H1 (cell line): ENCODE results near the gene KCTD21. TPM values are rescaled to one million over a fixed set of nuclear protein-coding genes. Genes with fewer than 3 reads are reported as not detected.

ENCODE experiments used
- CTCF ChIA-PET: fragments of 300-600 bp; sonication (Branson Sonifier 250); formaldehyde crosslinking; loops from one replicate; lab custom pipeline; 2021; ENCODE audit not compliant: partially characterized antibody; lab: Charles Lee
- POLR2A ChIA-PET: fragments of 300-600 bp; sonication (Branson Sonifier 250); formaldehyde crosslinking; loops from one replicate; lab custom pipeline; 2021; ENCODE audit warnings: inconsistent platforms; ENCODE audit not compliant: partially characterized antibody; lab: Charles Lee
- DNase-seq, 2 experiments: peaks; one replicate each; pipeline versions ENCODE4 v3.0.0 to v3.0.0-alpha.2; 2010 to 2022; ENCODE audit warnings: low spot score in 2 of 2, low read depth in 1 of 2, mixed read lengths in 1 of 2
- FAIRE-seq: peaks from 2 replicates; lab custom pipeline; 2011; peaks lifted over from hg19 to GRCh38; lab: Jason Lieb, UNC
- H2AFZ ChIP-seq: 2 replicates; pipeline ENCODE4 v1.8.1; 2012; ENCODE audit warnings: low read length, inconsistent platforms
- H2AK5ac ChIP-seq: 2 replicates; pipeline ENCODE4 v1.6.1; 2013; ENCODE audit warnings: low read depth, low read length
- H2BK120ac ChIP-seq: replicated peaks from 2 replicates; pipeline ENCODE3; 2013; ENCODE audit warnings: low read depth, low read length, inconsistent platforms
- H2BK12ac ChIP-seq: 2 replicates; pipeline ENCODE4 v1.6.1; 2013; ENCODE audit warnings: low read depth, low read length
- H2BK15ac ChIP-seq: 2 replicates; pipeline ENCODE4 v1.6.1; 2013; ENCODE audit warnings: low read length
- H2BK20ac ChIP-seq: 2 replicates; pipeline ENCODE4 v1.6.1; 2013; ENCODE audit warnings: low read length
- H2BK5ac ChIP-seq: 2 replicates; pipeline ENCODE4 v1.6.1; 2013; ENCODE audit warnings: low read depth, low read length
- H3K14ac ChIP-seq: 2 replicates; pipeline ENCODE4 v1.6.1; 2013; ENCODE audit warnings: inconsistent platforms; ENCODE audit not compliant: insufficient read length
- H3K18ac ChIP-seq: 2 replicates; pipeline ENCODE4 v1.6.1; 2013; ENCODE audit warnings: low read length; ENCODE audit errors: extremely low read depth
- H3K23ac ChIP-seq: 2 replicates; pipeline ENCODE4 v1.6.1; 2013; ENCODE audit warnings: inconsistent platforms; ENCODE audit not compliant: insufficient read length
- H3K23me2 ChIP-seq: 2 replicates; pipeline ENCODE4 v1.6.1; 2013; ENCODE audit warnings: low read depth, low read length
- H3K27ac ChIP-seq: 2 replicates; pipeline ENCODE4 v1.6.1; 2011; ENCODE audit warnings: low read depth, low read length, inconsistent platforms
- H3K27me3 ChIP-seq, 4 experiments: replicated peaks in 1 of 4; 1 replicate in 1 of 4; 2 replicates in 3 of 4; pipeline versions ENCODE4 v1.6.1 to v1.8.1; 2011 to 2013; ENCODE audit warnings: low read length in 3 of 4, mild to moderate bottlenecking in 3 of 4, inconsistent platforms in 2 of 4, mixed read lengths in 2 of 4, moderate library complexity in 1 of 4; ENCODE audit not compliant: control insufficient read depth in 3 of 4, insufficient read depth in 3 of 4; ENCODE audit errors: extremely low read depth in 1 of 4
- H3K36me3 ChIP-seq, 4 experiments: 2 replicates each; pipeline versions ENCODE4 v1.6.1 to v1.8.1; 2011 to 2013; ENCODE audit warnings: mild to moderate bottlenecking in 4 of 4, low read length in 3 of 4, moderate library complexity in 2 of 4, control low read depth in 1 of 4, inconsistent platforms in 1 of 4; ENCODE audit not compliant: insufficient read depth in 4 of 4, control insufficient read depth in 2 of 4
- H3K4ac ChIP-seq: replicated peaks from 2 replicates; pipeline ENCODE3; 2013; ENCODE audit warnings: low read length, low read depth, mixed read lengths, inconsistent platforms; ENCODE audit not compliant: insufficient read length
- H3K4me1 ChIP-seq, 4 experiments: replicated peaks in 1 of 4; 1 replicate in 1 of 4; 2 replicates in 3 of 4; pipeline versions ENCODE4 v1.6.1 to v1.8.1; 2011 to 2013; ENCODE audit warnings: low read length in 3 of 4, inconsistent platforms in 2 of 4, mixed read lengths in 1 of 4; ENCODE audit not compliant: insufficient read depth in 4 of 4, control insufficient read depth in 3 of 4
- H3K4me2 ChIP-seq, 2 experiments: 2 replicates each; pipeline versions ENCODE4 v1.6.1 to v1.8.1; 2011 to 2013; ENCODE audit warnings: low read depth in 2 of 2, low read length in 2 of 2, control low read depth in 1 of 2, inconsistent platforms in 1 of 2, mild to moderate bottlenecking in 1 of 2; ENCODE audit not compliant: insufficient read depth in 1 of 2
- H3K4me3 ChIP-seq, 4 experiments: fragments of 200-600, 300-600 bp in 1 of 4; sonication (generic), shearing (Covaris generic), sonication (Bioruptor Twin) in 1 of 4; 2 replicates each; pipeline versions ENCODE4 v1.5.1 to v1.8.1; 2011 to 2016; ENCODE audit warnings: low read length in 4 of 4, low read depth in 3 of 4, control low read depth in 2 of 4, inconsistent platforms in 2 of 4, mild to moderate bottlenecking in 2 of 4, mixed read lengths in 1 of 4, moderate library complexity in 1 of 4; ENCODE audit not compliant: insufficient read depth in 2 of 4; ENCODE audit errors: extremely low read depth in 1 of 4
- H3K56ac ChIP-seq: replicated peaks from 2 replicates; pipeline ENCODE3; 2013; ENCODE audit warnings: low read depth, mild to moderate bottlenecking, mixed read lengths, low read length, inconsistent platforms; ENCODE audit not compliant: insufficient read length
- H3K79me1 ChIP-seq: 2 replicates; pipeline ENCODE4 v1.6.1; 2013; ENCODE audit warnings: low read depth, low read length, control low read depth
- H3K79me2 ChIP-seq, 2 experiments: 2 replicates each; pipeline versions ENCODE4 v1.6.1 to v1.8.1; 2012 to 2013; ENCODE audit warnings: low read length in 2 of 2, mild to moderate bottlenecking in 2 of 2, inconsistent platforms in 1 of 2; ENCODE audit not compliant: insufficient read depth in 2 of 2, control insufficient read depth in 1 of 2
- H3K9ac ChIP-seq, 4 experiments: replicated peaks in 1 of 4; 1 replicate in 1 of 4; 2 replicates in 3 of 4; pipeline versions ENCODE4 v1.6.1 to v1.8.1; 2011 to 2013; ENCODE audit warnings: low read depth in 3 of 4, low read length in 3 of 4, control low read depth in 2 of 4, mild to moderate bottlenecking in 2 of 4, moderate library complexity in 2 of 4, inconsistent platforms in 1 of 4; ENCODE audit errors: extremely low read depth in 1 of 4
- H3K9me3 ChIP-seq, 2 experiments: 2 replicates each; pipeline versions ENCODE4 v1.6.1 to v1.8.1; 2012 to 2013; ENCODE audit warnings: mild to moderate bottlenecking in 2 of 2, moderate library complexity in 2 of 2, control low read depth in 1 of 2, inconsistent platforms in 1 of 2, low read depth in 1 of 2, low read length in 1 of 2, mixed read lengths in 1 of 2; ENCODE audit not compliant: insufficient read depth in 2 of 2
- H4K20me1 ChIP-seq, 2 experiments: replicated peaks in 1 of 2; 2 replicates each; pipeline versions ENCODE3 to v1.8.1; 2011 to 2013; ENCODE audit warnings: inconsistent platforms in 2 of 2, low read length in 2 of 2, mild to moderate bottlenecking in 1 of 2; ENCODE audit not compliant: insufficient read depth in 2 of 2, control insufficient read depth in 1 of 2
- H4K5ac ChIP-seq: 2 replicates; pipeline ENCODE4 v1.6.1; 2013; ENCODE audit warnings: low read length, low read depth, mixed read lengths, inconsistent platforms; ENCODE audit not compliant: insufficient read length
- H4K8ac ChIP-seq: 2 replicates; pipeline ENCODE4 v1.8.0; 2013; ENCODE audit warnings: mild to moderate bottlenecking, moderate library complexity, low read length, inconsistent platforms; ENCODE audit not compliant: insufficient read depth; ENCODE audit errors: extremely low read depth
- H4K91ac ChIP-seq: replicated peaks from 2 replicates; pipeline ENCODE3; 2013; ENCODE audit warnings: low read length, mixed read lengths, inconsistent platforms; ENCODE audit not compliant: insufficient read length
- CREB1 ChIP-seq: IDR thresholded peaks from 2 replicates; pipeline ENCODE4 v1.6.1; 2012; ENCODE audit warnings: inconsistent platforms
- CTBP2 ChIP-seq: IDR thresholded peaks from 2 replicates; pipeline ENCODE4 v1.7.0; 2011; ENCODE audit warnings: borderline replicate concordance, mild to moderate bottlenecking, moderate library complexity, mixed read lengths, low read length; ENCODE audit not compliant: insufficient read depth, insufficient read length
- EGR1 ChIP-seq: IDR thresholded peaks from 2 replicates; pipeline ENCODE4 v1.6.1; 2011; ENCODE audit warnings: low read depth, low read length, borderline replicate concordance
- EP300 ChIP-seq, 2 experiments: IDR thresholded peaks; 1 replicate in 1 of 2; 2 replicates in 1 of 2; pipeline ENCODE4 v1.6.1; 2011 to 2012; ENCODE audit warnings: low read depth in 2 of 2, low read length in 2 of 2, mild to moderate bottlenecking in 2 of 2, borderline replicate concordance in 1 of 2, inconsistent platforms in 1 of 2, moderate library complexity in 1 of 2
- FOSL1 ChIP-seq: IDR thresholded peaks from 2 replicates; pipeline ENCODE4 v1.6.1; 2011; ENCODE audit warnings: mild to moderate bottlenecking, low read depth, low read length, moderate library complexity; ENCODE audit not compliant: insufficient read depth
- POU5F1 ChIP-seq: IDR thresholded peaks from 2 replicates; pipeline ENCODE4 v1.6.1; 2011; ENCODE audit warnings: low read depth, mild to moderate bottlenecking, low read length, moderate library complexity
- RAD21 ChIP-seq, 2 experiments: IDR thresholded peaks in 1 of 2; conservative IDR thresholded peaks in 1 of 2; 2 replicates each; pipeline ENCODE4 v1.6.1; 2011; ENCODE audit warnings: low read depth in 2 of 2, low read length in 2 of 2, improper control_type of control experiment in 1 of 2, inconsistent platforms in 1 of 2, mild to moderate bottlenecking in 1 of 2, moderate library complexity in 1 of 2
- TAF7 ChIP-seq: optimal IDR thresholded peaks from 2 replicates; pipeline ENCODE3; 2011; ENCODE audit warnings: low read depth, mild to moderate bottlenecking, inconsistent platforms, low read length, moderate library complexity, borderline replicate concordance
- TCF12 ChIP-seq: IDR thresholded peaks from 2 replicates; pipeline ENCODE4 v1.6.1; 2011; ENCODE audit warnings: low read depth, mild to moderate bottlenecking, low read length
- WGBS, 2 experiments: shearing (Covaris generic) in 1 of 2; methylation state at CpG; one replicate each; pipeline versions ENCODE4 v1.1.6 to v1.1.7; 2013 to 2015; ENCODE audit warnings: low lambda C conversion rate in 2 of 2, mixed read lengths in 2 of 2, inconsistent platforms in 1 of 2, low coverage in 1 of 2, missing lambda C conversion rate in 1 of 2; ENCODE audit not compliant: insufficient replicate concordance in 2 of 2, insufficient coverage in 1 of 2, insufficient read length in 1 of 2; ENCODE audit errors: extremely low coverage in 1 of 2, missing lambda C conversion rate in 1 of 2; 5-methylcytosine and 5-hydroxymethylcytosine counted together
- polyA plus RNA-seq, 7 experiments: library from polyadenylated mRNA; depleted of rRNA in 3 of 7; stranded (reverse) in 5 of 7; unstranded in 2 of 7; fragments of >200 nt in 5 of 7; fragments of 200-250 nt in 2 of 7; gene quantifications; 1 replicate in 5 of 7; 2 replicates in 1 of 7; 4 replicates in 1 of 7; pipeline versions ENCODE4 v1.2.1 to v1.2.3, GENCODE V29; 2011 to 2013; ENCODE audit warnings: missing spikeins in 2 of 7, mixed read lengths in 2 of 7
- total RNA-seq: library from RNA; stranded (reverse); fragmentation: NEBNext Ultra II Directional; extraction: Animal tissue kit (Norgen Biotek cat#: 25700); gene quantifications from 2 replicates; pipeline ENCODE4 v1.2.1, GENCODE V29; 2021

Gene KCTD21
- total and polyA plus RNA-seq, 2 of the 8 experiments (the other 6 are each of a cell fraction or from before 2014, with no cell fraction given), result 3.2 to 4.1 TPM

GRCh38 chr11:78192223-78192719, 3.8 kb upstream of the KCTD21 start:
- Histone ChIP-seq H4K20me1 (peaks cover 3% of the 10 kb centered on the region in 2 experiments), H2AK5ac (no peak overlapping the region), H3K36me3 (no peaks in the 10 kb centered on the region), H4K8ac (no peak overlapping the region), H3K4me1 (peaks cover 0 to 10% (median 2%) of the 10 kb centered on the region in 4 experiments; a peak in 6 of 7 replicates), H3K23me2 (peaks cover 10% of the 10 kb centered on the region), H3K56ac (no peak overlapping the region), H2BK12ac (no peak overlapping the region), H2AFZ (no peak overlapping the region), H2BK15ac (no peak overlapping the region), H4K5ac (no peak overlapping the region), H2BK5ac (no peak overlapping the region), H2BK120ac (no peak overlapping the region), H3K18ac (no peak overlapping the region), H3K9ac (no peak overlapping the region; a peak in 1 of 7 replicates), H3K9me3 (no peaks in the 10 kb centered on the region), H4K91ac (no peak overlapping the region), H3K4me2 (no peak overlapping the region), H3K4ac (no peak overlapping the region), H3K79me1 (peaks cover 2% of the 10 kb centered on the region; the same call in 1 of the 2 replicates), H3K27ac (no peak overlapping the region), H3K4me3 (no peak overlapping the region), H3K23ac (no peak overlapping the region), H3K14ac (no peak overlapping the region), H3K27me3 (peaks cover 0 to 4% (median 2%) of the 10 kb centered on the region in 4 experiments; a peak in 1 of 7 replicates), H3K79me2 (no peaks in the 10 kb centered on the region), H2BK20ac (no peak overlapping the region)
- FAIRE-seq, result no peak
- 86% methylated on average over 6 of the region's 6 CpGs; no CpG with 5 or more reads in 1 of the 2 experiments for WGBS, 2 experiments
- TF ChIP-seq EGR1 (no peak), TCF12 (no peak), RAD21 (IDR thresholded peaks at IDR 0.05 in 1 of 2, conservative IDR thresholded peaks at IDR 0.05 in 1 of 2; ENCODE audit: low read depth in 2 of 2, low read length in 2 of 2) (no peak), EP300 (IDR thresholded peaks at IDR 0.05; ENCODE audit: borderline replicate concordance in 1 of 2, low read depth in 2 of 2, low read length in 2 of 2) (no peak), FOSL1 (no peak), CTBP2 (no peak), CREB1 (no peak), TAF7 (no peak), POU5F1 (no peak)
- no peak for DNase-seq
- ChIA-PET POLR2A (interaction anchor here (0.7 to 1.9 kb wide), 2 partner anchors 51 to 52 kb away, joined by 3 to 4 read pairs; partner anchors contain the start of gene ALG8), CTCF (interaction anchor here (1.2 kb wide), 1 partner anchor 21 kb away, joined by 3 read pairs; no protein-coding TSS in a partner anchor)
